A673 (cell line): ENCODE results near the gene PDE11A.

Source experiments
- CTCF ChIP-seq: fragments of 300-800, 200-600 bp; sonication (generic); conservative IDR thresholded peaks from 2 replicates; pipeline ENCODE4 v1.5.1; 2017; ENCODE audit warnings: low read depth, mild to moderate bottlenecking, antibody characterized with exemption, low read length, moderate library complexity, mixed read lengths
- EZH2 ChIP-seq: fragments of 200-600 bp; sonication (generic); IDR thresholded peaks from 2 replicates; pipeline ENCODE4 v1.6.1; 2017; ENCODE audit warnings: borderline replicate concordance, low read depth, mild to moderate bottlenecking, mixed read lengths, antibody characterized with exemption, low read length; ENCODE audit not compliant: poor library complexity, severe bottlenecking

- TF ChIP-seq CTCF (peak; percentile 98), EZH2 (no peak)
Measured at GRCh38 chr2:178112202-178113152, 39.9 kb upstream of the PDE11A start, which contains the start of gene RBM45.
